ENCODE measurements around the gene KRT80. TPM values are rescaled to one million over a fixed set of nuclear protein-coding genes. Genes with fewer than 3 reads are reported as not detected.

KRT80 gene
- total RNA-seq, 1 donor from 2014 or later = 10.7 TPM

DNA sequence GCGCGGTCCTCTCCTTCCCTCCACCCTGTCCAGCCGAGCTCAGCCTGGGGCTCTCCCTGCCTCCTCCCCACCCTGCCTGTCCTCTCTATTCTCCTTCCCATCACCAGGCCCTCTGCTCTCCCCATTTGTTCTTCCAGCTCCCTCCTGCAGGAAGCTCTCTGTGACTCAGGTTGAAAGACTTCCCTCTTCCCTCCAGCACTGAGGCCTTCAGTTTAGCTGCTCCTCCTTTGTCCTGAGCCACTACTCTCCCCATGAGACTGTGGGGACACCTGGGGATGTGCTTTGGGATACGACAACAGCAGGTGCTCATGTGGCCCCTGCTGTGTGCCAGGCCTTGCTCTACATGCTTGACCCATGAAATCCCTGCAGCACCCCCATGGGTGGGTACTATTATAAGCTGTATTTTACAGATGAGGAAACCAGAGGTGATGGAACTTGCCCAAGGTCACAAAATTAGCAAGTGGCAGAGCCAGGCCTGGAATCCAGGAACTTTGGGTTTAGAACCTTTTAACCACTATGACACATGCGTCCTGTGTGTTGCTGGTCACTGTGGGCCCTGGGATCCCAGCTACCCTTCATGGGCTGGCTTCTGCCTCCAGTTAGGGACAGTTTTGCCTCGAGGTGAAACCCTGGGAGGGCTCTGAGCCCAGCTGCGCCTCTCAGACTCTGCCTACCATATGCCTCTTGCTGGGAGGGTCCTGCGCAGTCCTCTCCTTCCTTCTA is 5.5 kb downstream of the KRT80 start:
- H3K9me3 Mint-ChIP-seq (ENCODE audit: low read depth) = no peaks in the 10 kb centered on the region
- TF ChIP-seq, protein P1, sequence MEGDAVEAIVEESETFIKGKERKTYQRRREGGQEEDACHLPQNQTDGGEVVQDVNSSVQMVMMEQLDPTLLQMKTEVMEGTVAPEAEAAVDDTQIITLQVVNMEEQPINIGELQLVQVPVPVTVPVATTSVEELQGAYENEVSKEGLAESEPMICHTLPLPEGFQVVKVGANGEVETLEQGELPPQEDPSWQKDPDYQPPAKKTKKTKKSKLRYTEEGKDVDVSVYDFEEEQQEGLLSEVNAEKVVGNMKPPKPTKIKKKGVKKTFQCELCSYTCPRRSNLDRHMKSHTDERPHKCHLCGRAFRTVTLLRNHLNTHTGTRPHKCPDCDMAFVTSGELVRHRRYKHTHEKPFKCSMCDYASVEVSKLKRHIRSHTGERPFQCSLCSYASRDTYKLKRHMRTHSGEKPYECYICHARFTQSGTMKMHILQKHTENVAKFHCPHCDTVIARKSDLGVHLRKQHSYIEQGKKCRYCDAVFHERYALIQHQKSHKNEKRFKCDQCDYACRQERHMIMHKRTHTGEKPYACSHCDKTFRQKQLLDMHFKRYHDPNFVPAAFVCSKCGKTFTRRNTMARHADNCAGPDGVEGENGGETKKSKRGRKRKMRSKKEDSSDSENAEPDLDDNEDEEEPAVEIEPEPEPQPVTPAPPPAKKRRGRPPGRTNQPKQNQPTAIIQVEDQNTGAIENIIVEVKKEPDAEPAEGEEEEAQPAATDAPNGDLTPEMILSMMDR (IDR thresholded peaks at IDR 0.05) = no peak
- no peaks in the 10 kb centered on the region for H3K36me3 Mint-ChIP-seq (ENCODE audit: low read depth)
- DNase-seq (ENCODE audit: low spot score) = no peak
- H3K27me3 Mint-ChIP-seq (ENCODE audit: low read depth) = no peaks in the 10 kb centered on the region
- H3K4me3 Mint-ChIP-seq (ENCODE audit: unreplicated experiment) = no peak overlapping the region
- H3K27ac Mint-ChIP-seq (ENCODE audit: unreplicated experiment) = peak overlapping the region; percentile 92
- peaks cover 96% of the 10 kb centered on the region for H3K4me1 Mint-ChIP-seq (ENCODE audit: low read depth)

DNA sequence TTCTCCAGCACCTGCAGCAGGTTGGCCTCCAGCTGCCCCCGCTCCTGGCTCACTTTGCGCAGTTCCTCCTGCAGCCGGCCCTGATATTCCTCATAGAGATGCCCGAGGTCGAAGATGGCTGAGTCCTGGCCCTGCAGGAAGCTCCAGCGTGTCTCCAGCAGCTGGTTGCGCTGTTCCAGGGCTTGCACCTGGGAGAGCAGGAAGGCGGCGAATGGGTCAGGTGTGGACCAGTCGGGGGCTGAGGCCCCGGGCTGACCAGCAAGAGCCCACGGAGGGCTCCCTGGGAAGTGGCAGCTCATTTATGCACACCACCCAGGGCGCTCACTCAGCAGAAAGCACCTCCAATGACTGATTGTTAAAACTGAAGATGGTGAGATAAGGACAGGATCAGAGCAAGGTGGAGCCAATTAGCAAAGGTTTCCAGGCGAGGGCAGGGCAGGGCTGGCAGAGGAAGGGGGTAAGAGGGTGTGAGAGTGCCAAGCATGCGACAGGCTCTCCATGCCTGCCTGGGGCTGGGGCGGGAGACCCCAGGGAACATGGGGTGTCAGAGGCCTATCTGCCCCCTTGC is 6.3 kb downstream of the KRT80 start:
- DNase-seq (ENCODE audit: low spot score) = no peak
- Mint-ChIP-seq H3K27me3 (ENCODE audit: low read depth) (no peaks in the 10 kb centered on the region), H3K36me3 (ENCODE audit: low read depth) (no peaks in the 10 kb centered on the region), H3K9me3 (ENCODE audit: low read depth) (no peaks in the 10 kb centered on the region), H3K4me1 (ENCODE audit: low read depth) (peaks cover 96% of the 10 kb centered on the region), H3K4me3 (ENCODE audit: unreplicated experiment) (no peak overlapping the region), H3K27ac (ENCODE audit: unreplicated experiment) (no peak overlapping the region)
- TF ChIP-seq, protein P1 (IDR thresholded peaks at IDR 0.05) = no peak

DNA sequence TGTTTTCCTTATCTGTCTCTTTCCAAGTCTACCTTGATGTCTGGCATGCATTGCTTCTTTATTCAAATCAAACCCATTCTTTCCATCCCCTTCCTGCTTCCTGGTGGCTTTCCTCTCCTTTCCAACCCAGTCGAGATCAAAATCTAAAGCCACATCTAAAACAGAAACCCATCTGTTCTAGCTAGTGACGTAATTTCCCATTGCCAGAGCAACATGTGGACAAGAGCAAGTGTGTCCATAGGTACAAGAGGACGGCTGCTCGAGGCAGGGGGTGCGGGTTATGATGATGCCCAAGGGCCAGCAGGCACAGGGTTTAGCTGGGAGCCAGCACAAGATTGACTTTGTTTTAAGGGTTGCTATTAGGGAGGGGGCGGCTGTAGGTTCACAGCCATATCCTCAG is 7.0 kb downstream of the KRT80 start:
- no peaks in the 10 kb centered on the region for H3K9me3 Mint-ChIP-seq (ENCODE audit: low read depth)
- peaks cover under 1% of the 10 kb centered on the region for H3K36me3 Mint-ChIP-seq (ENCODE audit: low read depth)
- no peaks in the 10 kb centered on the region for H3K27me3 Mint-ChIP-seq (ENCODE audit: low read depth)
- no peak overlapping the region for H3K4me3 Mint-ChIP-seq (ENCODE audit: unreplicated experiment)
- H3K27ac Mint-ChIP-seq (ENCODE audit: unreplicated experiment) = no peak overlapping the region
- H3K4me1 Mint-ChIP-seq (ENCODE audit: low read depth) = peaks cover 94% of the 10 kb centered on the region
- no peak for DNase-seq (ENCODE audit: low spot score)
- TF ChIP-seq, protein P1 (IDR thresholded peaks at IDR 0.05) = no peak

DNA sequence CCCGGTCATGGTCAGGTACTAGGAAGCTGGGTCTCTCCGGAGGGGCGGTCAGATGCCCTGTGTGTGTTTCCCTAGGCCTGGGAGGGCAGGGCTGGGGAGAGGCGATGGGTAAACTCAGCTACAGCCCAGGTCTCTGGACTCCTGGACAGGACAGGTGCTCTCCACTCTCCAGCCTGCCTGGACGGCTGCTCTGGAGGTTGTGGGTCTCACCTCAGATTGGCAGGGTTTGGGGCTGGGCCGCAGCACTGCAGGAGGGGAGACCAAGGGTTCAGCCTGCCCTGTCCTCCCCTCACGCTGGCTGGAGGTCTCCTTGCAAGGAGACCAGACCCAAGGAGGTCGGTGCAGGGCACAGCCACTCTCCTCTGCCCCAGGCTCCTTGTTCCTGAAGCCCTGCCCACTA is 7.8 kb downstream of the KRT80 start:
- H3K36me3 Mint-ChIP-seq (ENCODE audit: low read depth) = peaks cover 2% of the 10 kb centered on the region
- H3K4me3 Mint-ChIP-seq (ENCODE audit: unreplicated experiment) = no peak overlapping the region
- H3K27ac Mint-ChIP-seq (ENCODE audit: unreplicated experiment) = peak overlapping the region; percentile 95
- peaks cover 93% of the 10 kb centered on the region for H3K4me1 Mint-ChIP-seq (ENCODE audit: low read depth)
- TF ChIP-seq, protein P1 (IDR thresholded peaks at IDR 0.05) = no peak
- no peak for DNase-seq (ENCODE audit: low spot score)
- H3K9me3 Mint-ChIP-seq (ENCODE audit: low read depth) = no peaks in the 10 kb centered on the region
- H3K27me3 Mint-ChIP-seq (ENCODE audit: low read depth) = no peaks in the 10 kb centered on the region

DNA sequence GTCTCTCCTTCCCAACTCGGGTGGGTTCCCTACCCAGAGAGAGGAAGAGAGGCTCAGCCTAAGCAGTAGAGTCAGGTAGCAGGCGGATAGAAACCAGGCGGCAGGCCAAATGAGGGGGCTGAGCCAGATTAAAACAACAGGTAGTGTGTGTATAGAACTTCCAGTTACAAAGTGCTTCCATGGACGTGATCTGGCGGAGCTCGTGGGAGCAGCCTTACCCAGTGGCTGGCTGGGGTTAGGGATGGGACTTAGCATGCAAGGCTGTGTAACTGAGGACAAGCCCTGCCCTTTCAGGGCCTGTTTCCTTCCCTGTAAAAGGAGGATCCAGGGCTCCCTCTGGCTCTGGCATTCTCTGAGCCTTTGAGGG is 8.3 kb downstream of the KRT80 start:
- DNase-seq (ENCODE audit: low spot score) = no peak
- Mint-ChIP-seq H3K27ac (ENCODE audit: unreplicated experiment) (peak overlapping the region; percentile 95), H3K27me3 (ENCODE audit: low read depth) (no peaks in the 10 kb centered on the region), H3K36me3 (ENCODE audit: low read depth) (peaks cover 2% of the 10 kb centered on the region), H3K9me3 (ENCODE audit: low read depth) (no peaks in the 10 kb centered on the region), H3K4me3 (ENCODE audit: unreplicated experiment) (no peak overlapping the region), H3K4me1 (ENCODE audit: low read depth) (peaks cover 93% of the 10 kb centered on the region)
- TF ChIP-seq, protein P1 (IDR thresholded peaks at IDR 0.05) = no peak
